GM21390 (cell line): ENCODE results near the gene ZCWPW1.
A peak's percentile ranks its signal among the peaks of the same experiment; 100 is the strongest.
"Not testable (repeated sequence)": the region's sequence is repeated elsewhere in the genome, so short reads cannot be mapped to it uniquely, and the experiment has no call there.

Experiments
- ATAC-seq: cut with Tn5 transposase; IDR thresholded peaks from one replicate; pipeline ENCODE4 v1.9.1; 2021; ENCODE audit not compliant: unreplicated experiment

The ZCWPW1 gene

DNA sequence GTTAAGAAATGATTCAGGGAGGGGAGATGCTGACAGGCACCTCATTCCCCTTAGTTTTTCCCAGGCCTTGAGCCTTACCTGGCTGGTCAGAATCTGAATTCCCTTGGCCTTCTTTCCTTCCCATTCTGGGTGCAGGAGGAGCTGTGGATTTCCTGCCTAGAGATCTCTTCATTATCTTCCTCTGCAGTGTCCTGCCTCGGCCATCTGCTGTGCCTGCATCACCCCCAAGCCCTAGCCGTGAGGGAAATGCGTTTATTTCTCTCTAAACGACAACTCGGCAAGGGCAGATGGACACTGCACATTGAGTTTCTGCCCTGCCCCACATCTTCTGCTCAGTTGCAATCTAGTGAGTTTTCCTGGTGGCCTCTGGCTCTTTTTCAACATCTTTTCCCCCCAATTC is 26.7 kb downstream of the ZCWPW1 start:
- ATAC-seq, result no peak

DNA sequence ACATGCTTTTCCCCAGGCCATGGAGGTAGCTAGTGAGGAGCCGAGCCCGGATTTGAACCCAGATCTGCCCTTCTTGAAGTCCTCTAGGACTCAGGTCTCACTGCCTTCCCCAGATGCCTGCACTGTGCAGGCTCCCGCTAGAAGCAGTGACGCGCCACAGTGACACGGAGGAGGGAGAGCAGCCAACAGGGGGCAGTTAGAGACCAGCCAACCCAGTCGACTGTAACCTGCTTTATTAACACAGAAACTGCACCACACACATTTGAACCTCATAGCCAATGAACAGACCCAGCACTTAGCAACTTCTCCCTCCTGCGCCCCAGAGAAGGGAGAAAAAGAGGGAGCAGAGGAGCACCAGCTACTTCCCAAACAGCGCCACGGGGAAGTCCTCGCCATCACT is 27.8 kb downstream of the ZCWPW1 start:
- no peak for ATAC-seq

DNA sequence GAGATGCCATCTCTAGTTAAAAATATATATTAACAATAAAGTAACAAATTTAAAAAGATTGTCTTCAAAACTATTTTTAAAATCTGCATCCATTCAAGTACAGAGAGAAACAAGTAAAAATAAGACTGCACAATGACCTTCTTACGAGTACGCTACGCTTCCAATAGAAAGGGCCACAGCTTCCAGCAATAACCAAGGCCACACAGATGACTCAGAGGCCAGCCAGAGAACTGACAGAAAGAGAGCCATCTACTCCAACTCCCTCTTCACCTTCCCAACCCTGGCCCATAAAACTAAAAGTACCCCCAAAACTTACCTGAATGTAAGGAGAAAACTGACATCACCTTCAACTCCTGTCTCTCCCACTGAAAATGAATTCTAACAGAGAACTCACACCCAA is 28.5 kb downstream of the ZCWPW1 start:
- no peak for ATAC-seq

DNA sequence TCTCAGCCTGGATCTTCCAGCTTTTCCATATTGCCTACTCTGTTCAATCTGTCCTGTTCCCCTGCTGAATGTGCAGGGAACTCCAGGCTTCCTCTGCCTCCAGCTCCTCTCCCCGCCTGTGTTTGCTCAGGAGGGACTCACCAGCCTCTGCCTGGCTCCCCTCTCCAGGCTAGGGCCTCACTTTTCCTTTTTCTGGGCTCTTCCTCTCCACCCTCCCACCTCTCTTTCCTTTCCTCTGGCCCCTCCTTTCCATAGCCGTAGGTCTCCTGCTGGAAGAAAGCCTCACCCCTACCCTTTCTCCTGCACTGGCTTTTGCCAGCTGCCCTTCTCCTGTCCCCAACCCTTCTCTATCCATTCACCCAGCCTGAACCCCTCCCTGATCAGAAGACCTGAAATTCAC is 30.3 kb downstream of the ZCWPW1 start:
- no peak for ATAC-seq

DNA sequence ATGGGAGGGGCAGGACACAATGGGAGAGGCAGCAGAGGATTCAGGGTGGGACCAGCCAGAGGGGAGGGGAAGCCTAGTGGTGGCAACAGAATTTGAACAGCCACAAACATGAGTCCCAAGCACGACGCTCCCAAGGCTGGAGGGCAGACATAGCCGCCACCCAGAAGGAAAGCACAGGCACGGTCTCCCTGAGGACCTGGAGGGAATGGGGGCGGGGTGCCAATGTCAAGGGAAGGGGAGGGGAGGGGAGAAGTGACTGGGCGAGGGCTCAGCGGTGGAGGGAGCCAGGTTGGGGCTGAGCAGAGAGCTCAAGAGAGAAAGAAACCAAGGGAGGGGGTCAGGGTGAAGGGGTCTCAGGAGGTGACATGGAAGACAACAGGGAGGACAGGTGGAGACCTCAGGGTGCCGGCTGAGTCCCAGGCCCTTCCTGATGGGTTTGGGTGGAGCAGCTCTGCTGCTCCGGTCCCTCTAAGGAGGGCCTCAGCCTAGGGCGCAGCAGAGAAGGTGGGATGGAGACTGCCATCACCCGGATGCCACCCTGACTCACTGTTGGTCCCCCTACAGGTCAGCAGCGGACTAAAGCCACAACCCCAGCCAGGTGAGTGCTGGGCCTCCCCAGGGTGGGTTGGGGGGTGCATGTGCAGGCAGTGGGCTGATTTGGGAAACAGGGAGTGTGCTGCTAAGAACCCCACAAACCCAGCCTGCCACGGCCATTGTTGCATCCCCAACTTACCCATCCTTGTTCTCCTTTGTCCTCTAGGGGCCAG is 31.0 kb downstream of the ZCWPW1 start:
- no peak for ATAC-seq

DNA sequence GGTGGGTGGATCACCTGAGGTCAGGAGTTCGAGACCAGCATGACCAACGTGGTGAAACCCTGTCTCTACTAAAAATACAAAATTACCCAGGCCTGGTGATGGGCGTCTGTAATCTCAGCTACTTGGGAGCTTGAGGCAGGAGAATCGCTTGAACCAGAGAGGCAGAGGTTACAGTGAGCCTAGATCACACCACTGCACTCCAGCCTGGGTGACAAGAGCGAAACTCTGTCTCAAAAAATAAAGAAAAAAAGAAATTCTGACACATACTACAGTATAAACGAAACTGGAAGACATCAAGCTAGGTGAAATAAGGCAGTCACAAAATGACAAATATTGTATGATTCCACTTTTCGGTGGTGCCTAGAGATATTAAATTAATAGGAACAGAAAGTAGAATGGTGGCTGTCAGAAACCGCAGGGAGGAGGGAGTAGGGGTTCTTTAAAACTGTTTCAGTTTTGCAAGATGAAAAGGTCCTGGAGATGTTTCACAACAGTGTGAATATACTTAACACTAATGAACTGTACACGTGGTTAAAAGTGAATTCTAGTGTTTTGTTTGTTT is 32.0 kb downstream of the ZCWPW1 start:
- peak; percentile 90 for ATAC-seq

DNA sequence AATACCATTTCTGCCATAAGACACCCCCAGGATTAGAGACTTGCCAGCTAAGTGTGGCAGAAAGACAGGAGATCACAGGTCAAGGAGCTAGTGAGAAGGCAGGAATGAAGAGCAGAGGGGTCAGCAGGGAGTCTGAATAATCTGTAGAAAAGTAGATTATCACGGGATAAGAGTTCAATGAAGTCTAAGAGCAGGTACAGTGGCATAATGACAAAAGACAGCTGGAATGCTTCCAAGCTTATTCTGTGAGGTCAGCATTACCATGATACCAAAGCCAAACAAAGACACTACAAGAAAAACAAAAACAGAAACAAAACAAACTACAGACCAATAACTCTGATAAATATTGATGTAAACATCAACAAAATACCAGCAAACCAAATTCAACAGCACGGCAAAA is 34.4 kb downstream of the ZCWPW1 start:
- no peak for ATAC-seq

DNA sequence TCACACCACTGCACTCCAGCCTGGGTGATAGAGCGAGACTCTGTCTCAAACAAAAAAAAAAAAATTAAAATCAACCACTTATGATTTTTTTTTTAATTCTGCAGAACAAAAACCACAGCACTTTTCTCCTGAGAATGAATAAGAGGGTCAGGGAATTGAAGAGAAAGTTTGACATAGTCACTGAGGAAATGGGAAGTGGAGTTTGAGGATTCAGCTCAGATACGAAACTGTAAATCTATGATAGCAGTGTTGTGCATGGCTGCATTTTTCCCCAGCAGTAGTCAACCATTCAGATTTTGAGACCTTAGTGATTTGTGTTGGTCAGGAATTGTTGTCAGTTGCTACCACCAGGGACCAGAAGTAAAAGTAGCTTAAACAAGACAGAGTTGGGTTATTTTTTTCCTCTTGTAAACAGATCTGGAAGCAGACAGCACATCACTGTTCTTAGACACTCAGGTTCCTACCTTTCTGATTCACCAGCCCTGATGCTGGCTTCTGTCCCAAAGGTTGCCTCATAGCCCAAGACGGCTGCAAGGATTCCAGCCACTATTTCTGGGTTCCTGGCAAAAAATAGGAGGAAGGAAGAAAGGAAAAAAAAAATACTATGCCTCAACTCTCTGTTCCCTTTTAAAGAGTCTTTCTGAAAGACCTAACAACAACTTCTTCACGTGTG is 35.1 kb downstream of the ZCWPW1 start:
- no peak for ATAC-seq

DNA sequence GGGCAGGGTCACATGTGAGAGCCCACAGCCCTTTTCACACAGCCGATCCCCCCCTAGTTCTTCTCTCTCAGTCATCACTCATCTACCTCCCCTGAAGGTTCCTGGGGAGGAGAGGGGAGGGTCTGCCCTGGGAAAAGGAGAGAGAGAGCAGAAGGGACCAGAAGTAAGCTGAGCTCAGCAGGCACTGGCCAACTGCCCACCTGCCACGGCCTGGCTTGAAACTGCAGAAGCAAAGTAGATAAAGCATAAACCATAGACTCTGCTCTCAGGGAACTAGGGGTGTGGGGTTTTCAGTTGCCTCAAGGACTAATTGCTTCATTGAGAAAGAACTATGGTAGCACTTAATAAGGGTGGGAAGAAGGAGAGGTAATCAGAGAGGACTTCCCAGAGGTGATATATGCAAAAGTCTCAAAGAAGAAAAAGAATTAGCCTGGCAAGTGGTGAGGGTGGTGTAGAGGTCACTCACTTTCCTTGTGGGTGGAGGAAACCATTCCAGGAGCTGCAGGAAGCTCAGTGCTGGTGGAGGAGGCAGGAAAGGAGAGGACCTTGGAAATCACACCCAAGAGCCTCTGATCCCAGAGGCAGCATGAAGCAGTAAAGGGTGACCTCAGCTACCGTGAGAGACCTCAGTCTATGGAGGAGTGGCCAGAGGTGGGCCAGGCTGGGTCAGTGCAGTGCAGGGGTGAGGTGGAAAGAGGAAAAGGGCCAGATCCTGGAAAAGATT is 38.1 kb downstream of the ZCWPW1 start:
- ATAC-seq, result no peak

DNA sequence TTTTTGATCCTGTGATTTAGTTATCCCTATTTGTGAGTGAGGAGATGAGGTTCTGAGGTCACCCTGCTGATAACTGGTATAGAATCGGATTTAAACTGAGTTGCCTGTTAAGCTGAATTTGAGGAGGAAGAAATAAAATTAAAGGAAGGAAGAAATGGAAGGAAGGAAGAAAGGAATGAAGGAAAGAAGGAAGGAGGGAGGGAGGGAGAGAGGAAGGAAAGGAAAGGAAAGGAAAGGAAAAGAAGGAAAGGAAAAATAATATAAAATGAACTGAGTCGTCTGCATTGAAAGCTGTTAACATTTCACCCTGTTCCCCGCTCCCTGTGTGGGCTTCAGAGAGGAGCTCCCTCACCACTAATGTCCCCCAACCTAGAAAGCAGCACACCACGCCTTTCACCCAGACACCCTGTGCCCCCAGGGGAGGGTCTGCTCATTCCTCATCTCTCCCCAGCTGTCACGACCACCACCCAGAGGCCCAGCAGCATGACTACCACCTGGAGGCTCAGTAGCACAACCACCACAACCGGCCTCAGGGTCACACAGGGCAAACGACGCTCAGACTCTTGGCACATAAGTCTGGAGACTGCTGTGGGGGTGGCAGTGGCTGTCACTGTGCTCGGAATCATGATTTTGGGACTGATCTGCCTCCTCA is 38.9 kb downstream of the ZCWPW1 start:
- ATAC-seq, result no peak

DNA sequence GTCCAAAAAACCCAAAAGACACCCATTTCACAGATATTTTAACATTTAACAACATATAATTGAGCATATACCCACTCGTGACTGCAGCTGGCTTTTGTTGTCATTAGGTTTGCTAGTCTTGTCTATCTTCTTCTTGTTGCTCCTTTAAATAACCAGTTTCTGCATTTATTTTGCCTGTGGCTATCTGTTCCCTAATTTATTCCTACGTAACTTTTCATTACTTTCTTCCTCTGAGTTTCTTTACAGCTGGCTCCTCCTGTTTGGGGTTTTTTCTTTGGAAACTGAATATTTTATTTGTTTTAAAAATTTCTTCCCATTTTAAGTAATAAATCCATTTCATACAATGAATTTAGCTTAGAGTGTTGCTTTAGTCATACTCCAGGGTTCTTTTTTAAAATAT is 40.8 kb downstream of the ZCWPW1 start:
- ATAC-seq, result no peak

DNA sequence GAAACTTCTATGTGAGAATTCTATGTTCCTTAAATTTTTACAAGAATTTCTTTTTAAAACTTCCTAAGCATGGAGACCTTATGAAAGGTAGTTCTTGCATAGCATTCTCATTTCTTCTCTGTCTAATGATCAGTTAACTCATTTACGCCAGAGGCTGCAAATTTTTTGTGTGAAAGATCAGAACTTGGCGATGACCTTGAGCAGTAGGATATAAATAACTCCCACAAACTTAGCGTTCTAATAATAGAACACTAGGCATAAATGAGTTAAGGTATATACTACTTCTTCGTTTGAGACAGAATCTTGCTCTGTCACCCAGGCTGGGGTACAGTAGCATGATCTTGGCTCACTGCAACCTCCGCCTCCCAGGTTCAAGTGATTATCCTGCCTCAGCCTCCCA is 41.6 kb downstream of the ZCWPW1 start:
- no peak for ATAC-seq

DNA sequence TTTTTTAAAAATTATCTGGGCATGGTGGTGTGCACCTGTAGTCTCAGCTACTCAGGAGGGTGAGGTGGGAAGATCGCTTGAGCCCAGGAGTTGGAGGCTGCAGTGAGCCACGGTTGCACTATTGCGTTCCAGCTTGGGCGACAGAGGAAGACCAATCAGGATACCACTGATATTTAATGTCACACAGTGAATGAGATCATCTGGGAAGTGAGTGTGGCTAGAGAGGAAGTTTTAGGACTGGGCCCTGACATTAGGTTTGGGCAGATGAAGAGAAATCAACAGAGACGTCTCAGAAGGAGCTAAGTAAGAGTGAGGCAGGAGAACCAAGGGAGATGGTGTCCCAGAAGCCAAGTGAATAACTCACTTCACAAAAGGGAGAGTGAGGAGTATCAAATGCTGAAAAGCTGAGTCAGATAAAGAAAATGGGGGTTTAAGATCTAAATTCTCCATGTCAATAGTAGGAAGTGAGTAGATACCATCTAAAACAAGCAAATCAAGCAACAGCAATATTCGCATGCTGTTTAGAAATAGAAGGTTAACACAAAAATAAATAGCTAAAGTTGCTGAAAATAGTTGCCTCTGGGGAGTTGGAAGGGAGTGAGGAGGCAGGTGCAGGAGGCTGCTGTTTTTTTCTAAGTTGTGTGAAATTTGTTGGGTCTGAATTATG is 43.7 kb downstream of the ZCWPW1 start:
- no peak for ATAC-seq

DNA sequence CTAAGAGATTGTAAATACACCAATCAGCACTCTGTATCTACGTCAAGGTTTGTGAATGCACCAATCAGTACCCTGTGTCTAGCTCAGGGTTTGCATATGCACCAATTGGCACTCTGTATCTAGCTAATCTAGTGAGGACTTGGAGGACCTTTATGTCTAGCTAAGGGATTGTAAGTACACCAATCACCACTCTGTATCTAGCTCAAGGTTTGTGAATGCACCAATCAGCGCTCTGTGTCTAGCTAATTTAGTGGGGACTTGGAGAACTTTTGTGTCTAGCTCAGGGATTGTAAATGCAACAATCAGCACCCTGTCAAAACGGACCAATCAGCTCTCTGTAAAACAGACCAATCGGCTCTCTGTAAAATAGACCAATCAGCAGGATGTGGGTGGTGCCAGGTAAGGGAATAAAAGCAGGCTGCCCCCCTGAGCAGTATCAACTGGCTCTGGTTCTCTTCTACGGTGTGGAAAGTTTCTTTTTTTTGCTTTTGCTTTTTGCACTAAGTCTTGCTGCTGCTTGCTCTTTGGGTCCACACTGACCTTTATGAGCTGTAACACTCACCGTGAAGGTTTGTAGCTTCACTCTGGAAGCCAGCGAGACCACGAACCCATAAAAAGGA is 46.2 kb downstream of the ZCWPW1 start:
- not testable (repeated sequence) for ATAC-seq

DNA sequence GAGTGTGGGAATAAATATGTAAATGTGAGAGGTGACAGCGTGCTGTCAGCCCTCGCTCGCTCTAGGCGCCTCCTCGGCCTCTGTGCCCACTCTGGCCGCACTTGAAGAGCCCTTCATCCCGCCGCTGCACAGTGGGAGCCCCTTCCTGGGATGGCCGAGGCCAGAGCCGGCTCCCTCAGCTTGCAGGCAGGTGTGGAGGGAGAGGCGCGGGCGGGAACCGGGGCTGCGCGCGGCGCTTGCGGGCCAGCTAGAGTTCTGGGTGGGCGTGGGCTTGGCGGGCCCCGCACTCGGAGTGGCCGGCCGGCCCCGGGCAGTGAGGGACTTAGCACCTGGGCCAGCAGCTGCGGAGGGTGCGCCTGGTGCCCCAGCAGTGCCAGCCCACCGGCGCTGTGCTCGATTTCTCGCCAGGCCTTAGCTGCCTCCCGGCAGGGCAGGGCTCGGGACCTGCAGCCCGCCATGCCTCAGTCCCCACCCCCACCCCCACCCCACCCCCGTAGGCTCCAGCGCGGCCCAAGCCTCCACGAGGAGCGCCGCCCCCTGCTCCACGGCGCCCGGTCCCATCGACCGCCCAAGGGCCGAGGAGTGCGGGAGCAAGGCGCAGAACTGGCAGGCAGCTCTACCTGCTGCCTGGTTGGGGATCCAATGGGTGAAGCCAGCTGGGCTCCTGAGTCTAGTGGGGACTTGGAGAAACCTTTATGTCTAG is 46.8 kb downstream of the ZCWPW1 start:
- not testable (repeated sequence) for ATAC-seq

DNA sequence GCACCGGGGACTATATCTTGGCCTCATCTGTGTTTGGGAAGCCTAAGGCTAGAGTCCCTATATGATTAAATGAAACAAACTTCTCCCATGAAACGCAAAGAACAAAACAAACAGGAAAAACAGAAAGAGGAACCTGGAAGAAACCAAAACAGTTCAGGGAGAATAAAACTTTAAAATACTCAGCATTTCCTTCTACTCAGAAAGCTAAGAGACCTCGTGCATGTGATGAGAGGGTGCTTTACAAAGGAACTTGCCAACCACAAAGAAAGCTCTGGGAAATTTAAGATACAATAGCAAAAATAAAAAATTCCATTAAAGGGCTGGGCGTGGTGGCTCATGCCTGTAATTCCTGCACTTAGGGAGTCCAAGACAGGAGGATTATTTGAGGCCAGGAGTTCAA is 48.3 kb downstream of the ZCWPW1 start:
- ATAC-seq, result no peak

DNA sequence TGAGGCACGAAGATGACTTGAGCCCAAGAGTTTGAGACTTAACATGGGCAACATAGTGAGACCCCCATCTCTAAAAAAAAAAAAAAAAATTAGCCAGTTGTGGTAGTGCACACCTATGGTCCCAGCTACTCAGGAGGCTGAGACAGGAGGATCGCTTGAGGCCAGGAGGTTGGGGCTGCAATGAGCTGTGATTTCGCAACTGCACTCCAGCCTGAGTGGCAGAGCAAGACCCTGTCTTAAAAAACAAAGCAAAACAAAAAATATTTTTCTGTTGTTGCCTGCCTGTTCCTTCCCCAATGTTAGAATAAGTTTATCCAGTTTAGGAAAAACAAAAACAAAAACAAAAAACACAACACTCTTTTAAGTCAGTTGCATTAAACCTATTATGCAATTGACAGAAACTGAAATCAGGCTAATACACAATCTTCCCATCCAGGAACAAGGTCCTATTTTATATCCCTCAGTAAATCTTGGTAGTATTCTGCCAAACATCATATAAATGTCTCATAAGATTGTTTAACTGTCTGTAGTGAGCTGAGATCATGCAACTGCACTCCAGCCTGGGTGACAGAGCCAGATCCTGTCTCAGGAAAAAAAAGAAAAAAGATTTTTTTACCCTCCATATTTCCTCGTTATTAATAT is 50.3 kb downstream of the ZCWPW1 start:
- no peak for ATAC-seq

DNA sequence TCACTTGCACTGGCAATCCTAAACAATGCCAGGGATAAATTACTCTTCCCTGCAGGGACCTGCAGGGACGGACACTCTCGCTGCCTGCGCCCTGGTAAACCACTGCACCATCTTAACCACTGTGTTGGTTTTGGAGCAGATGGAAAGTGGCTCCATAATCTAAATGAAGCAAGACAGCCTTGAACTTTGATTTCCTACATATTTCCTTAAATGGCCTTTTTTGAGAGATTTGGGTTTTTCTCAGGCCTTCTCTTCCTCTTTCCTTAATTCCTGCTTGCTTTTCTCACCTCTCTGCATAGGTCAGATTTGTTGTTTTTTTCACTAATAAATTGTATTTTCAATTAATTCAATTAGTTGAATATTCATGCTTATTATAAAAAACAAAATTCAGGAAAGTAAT is 52.4 kb downstream of the ZCWPW1 start:
- ATAC-seq, result no peak

DNA sequence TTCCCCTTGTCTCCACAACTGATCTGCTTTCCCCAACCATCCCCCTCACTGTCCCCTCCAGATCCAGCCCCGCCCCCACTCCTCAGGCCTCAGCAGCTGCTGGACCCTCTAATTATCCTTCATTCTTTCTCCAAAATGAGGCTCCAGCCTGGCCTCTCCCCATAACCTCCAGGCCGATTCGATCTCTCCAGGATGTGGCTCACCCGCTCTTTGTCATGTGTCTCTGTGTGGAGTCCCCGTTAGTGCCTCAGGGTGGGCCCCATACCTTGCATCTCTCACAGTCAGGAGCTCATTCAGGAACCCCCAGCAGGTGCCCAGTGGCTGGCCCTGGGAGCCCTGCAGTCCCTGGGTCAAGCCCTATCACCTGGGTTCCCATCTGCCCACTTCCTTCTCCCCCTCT is 53.9 kb downstream of the ZCWPW1 start:
- no peak for ATAC-seq
